Panc1 (cell line): ENCODE data around the gene ZNF836. TPM values are rescaled to one million over a fixed set of nuclear protein-coding genes. Genes with fewer than 3 reads are reported as not detected.

ENCODE experiments used
- ATAC-seq: fragments of 200-7000 bp; cut with Tn5 transposase; 2 replicates; pipeline ENCODE4 v1.9.1; 2020; ENCODE audit warnings: mild to moderate bottlenecking, moderate library complexity
- BruUV-seq: library from RNA; stranded (reverse); fragments of 400-500 nt; replicated peaks from 2 replicates; lab custom pipeline; 2021; lab: Mats Ljungman, UMichigan
- CTCF ChIA-PET: fragments of 300-600 bp; sonication (Branson Sonifier 250); formaldehyde crosslinking; loops from one replicate; lab custom pipeline; 2022; ENCODE audit warnings: antibody characterized with exemption; lab: Charles Lee
- POLR2A ChIA-PET: fragments of 300-600 bp; sonication (Branson Sonifier 250); formaldehyde crosslinking; loops from one replicate; lab custom pipeline; 2022; ENCODE audit warnings: antibody characterized with exemption; lab: Charles Lee
- DNase-seq: peaks from one replicate; pipeline ENCODE4 v3.0.0-alpha.2; 2010; ENCODE audit warnings: low read depth, low spot score
- H3K27ac ChIP-seq: 2 replicates; pipeline ENCODE4 v1.5.1; 2011; ENCODE audit warnings: mild to moderate bottlenecking, low read length, inconsistent platforms
- H3K27me3 ChIP-seq: fragments of 200-500 bp; sonication (Bioruptor generic); 2 replicates; pipeline ENCODE4 v1.6.0; 2014; ENCODE audit warnings: low read length, inconsistent platforms; ENCODE audit not compliant: control insufficient read depth, insufficient read depth
- H3K36me3 ChIP-seq: fragments of 200-500 bp; sonication (Bioruptor generic); 2 replicates; pipeline ENCODE4 v1.5.1; 2014; ENCODE audit warnings: inconsistent platforms, mild to moderate bottlenecking, low read length, moderate library complexity; ENCODE audit not compliant: control insufficient read depth, insufficient read depth
- H3K4me1 ChIP-seq: 2 replicates; pipeline ENCODE4 v1.5.1; 2011; ENCODE audit warnings: inconsistent platforms, mild to moderate bottlenecking, low read length, moderate library complexity; ENCODE audit not compliant: control insufficient read depth, insufficient read depth
- H3K4me3 ChIP-seq, 2 experiments: 2 replicates each; pipeline ENCODE4 v1.5.1; 2011 to 2012; ENCODE audit warnings: low read depth in 2 of 2, low read length in 2 of 2, mild to moderate bottlenecking in 2 of 2, inconsistent platforms in 1 of 2, moderate library complexity in 1 of 2
- H3K9me3 ChIP-seq: fragments of 200-500 bp; sonication (Bioruptor generic); 2 replicates; pipeline ENCODE4 v1.5.1; 2014; ENCODE audit warnings: low read depth, mild to moderate bottlenecking, inconsistent platforms, low read length, moderate library complexity; ENCODE audit not compliant: control insufficient read depth, insufficient read depth
- POLR2AphosphoS5 ChIP-seq: IDR thresholded peaks from 2 replicates; pipeline ENCODE4 v1.6.1; 2012; ENCODE audit warnings: mild to moderate bottlenecking, low read depth, low read length, moderate library complexity
- SIN3A ChIP-seq: IDR thresholded peaks from 2 replicates; pipeline ENCODE4 v1.6.1; 2012; ENCODE audit warnings: low read depth, mild to moderate bottlenecking, low read length, moderate library complexity, borderline replicate concordance; ENCODE audit not compliant: insufficient read depth
- TCF7L2 ChIP-seq: IDR thresholded peaks from 2 replicates; pipeline ENCODE4 v1.6.1; 2011; ENCODE audit warnings: mild to moderate bottlenecking, low read depth, low read length, inconsistent platforms
- in situ Hi-C: cut with HindIII; loops from 2 replicates; pipeline ENCODE4 v1.10.0; 2016; ENCODE audit warnings: low sequenced_read_pairs, low pct_unique_long_range_greater_than_20kb
- intact Hi-C: fragments of 100-400 bp; cut with micrococcal nuclease; formaldehyde crosslinking; loops from one replicate; pipeline ENCODE4 v1.10.0; 2022; ENCODE audit not compliant: unreplicated experiment
- total RNA-seq: library from RNA; stranded (reverse); gene quantifications from one replicate; pipeline ENCODE4 v1.2.1, GENCODE V29; 2021; ENCODE audit not compliant: unreplicated experiment
- TF ChIP-seq, protein P1 (sequence below), 2 experiments: IDR thresholded peaks; 2 replicates each; pipeline ENCODE4 v1.6.1; 2011 to 2012; ENCODE audit warnings: low read depth in 2 of 2, control low read depth in 1 of 2, low read length in 1 of 2, mild to moderate bottlenecking in 1 of 2, moderate library complexity in 1 of 2; ENCODE audit not compliant: insufficient read depth in 1 of 2
- TF ChIP-seq, protein P2 (sequence below): fragments of 450-650 bp; IDR thresholded peaks from 2 replicates; pipeline ENCODE4 v1.5.1; 2017; ENCODE audit warnings: mild to moderate bottlenecking

The ZNF836 gene
- total RNA-seq, 1 experiment from 2014 or later = 6.3 TPM

DNA sequence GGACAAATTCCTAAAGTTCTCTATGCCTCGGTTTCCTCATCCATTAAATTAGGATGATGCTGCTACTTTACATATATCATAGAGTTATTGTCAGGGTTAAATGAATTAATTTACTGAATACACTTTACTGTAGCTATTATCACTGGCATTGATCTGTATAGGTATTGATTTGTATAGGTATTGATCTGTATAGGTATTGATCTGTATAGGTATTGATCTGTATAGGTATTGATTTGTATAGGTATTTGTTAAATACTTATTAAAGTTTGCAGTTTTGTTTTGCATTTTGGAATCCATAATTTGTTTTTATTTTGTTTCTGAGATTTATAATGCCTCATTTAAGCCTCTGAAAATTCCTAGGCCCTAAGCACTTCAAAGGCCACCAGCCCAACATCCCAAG, 16.0 kb upstream of the ZNF836 start:
- H3K9me3 ChIP-seq = no peaks in the 10 kb centered on the region
- intact Hi-C loops (no loop called here), in situ Hi-C loops (no loop called here)
- ATAC-seq (no peak), DNase-seq (no peak)
- 0 out of 2 replicates have a peak, but pooled peaks cover 5% of the 10 kb centered on the region for H3K4me1 ChIP-seq
- H3K4me3 ChIP-seq = no peak overlapping the region
- no TSS peak for BruUV-seq
- TF ChIP-seq TCF7L2 (no peak), POLR2AphosphoS5 (no peak), SIN3A (no peak)
- TF ChIP-seq, protein P1, sequence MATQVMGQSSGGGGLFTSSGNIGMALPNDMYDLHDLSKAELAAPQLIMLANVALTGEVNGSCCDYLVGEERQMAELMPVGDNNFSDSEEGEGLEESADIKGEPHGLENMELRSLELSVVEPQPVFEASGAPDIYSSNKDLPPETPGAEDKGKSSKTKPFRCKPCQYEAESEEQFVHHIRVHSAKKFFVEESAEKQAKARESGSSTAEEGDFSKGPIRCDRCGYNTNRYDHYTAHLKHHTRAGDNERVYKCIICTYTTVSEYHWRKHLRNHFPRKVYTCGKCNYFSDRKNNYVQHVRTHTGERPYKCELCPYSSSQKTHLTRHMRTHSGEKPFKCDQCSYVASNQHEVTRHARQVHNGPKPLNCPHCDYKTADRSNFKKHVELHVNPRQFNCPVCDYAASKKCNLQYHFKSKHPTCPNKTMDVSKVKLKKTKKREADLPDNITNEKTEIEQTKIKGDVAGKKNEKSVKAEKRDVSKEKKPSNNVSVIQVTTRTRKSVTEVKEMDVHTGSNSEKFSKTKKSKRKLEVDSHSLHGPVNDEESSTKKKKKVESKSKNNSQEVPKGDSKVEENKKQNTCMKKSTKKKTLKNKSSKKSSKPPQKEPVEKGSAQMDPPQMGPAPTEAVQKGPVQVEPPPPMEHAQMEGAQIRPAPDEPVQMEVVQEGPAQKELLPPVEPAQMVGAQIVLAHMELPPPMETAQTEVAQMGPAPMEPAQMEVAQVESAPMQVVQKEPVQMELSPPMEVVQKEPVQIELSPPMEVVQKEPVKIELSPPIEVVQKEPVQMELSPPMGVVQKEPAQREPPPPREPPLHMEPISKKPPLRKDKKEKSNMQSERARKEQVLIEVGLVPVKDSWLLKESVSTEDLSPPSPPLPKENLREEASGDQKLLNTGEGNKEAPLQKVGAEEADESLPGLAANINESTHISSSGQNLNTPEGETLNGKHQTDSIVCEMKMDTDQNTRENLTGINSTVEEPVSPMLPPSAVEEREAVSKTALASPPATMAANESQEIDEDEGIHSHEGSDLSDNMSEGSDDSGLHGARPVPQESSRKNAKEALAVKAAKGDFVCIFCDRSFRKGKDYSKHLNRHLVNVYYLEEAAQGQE (IDR thresholded peaks at IDR 0.05; ENCODE audit: insufficient read depth in 1 of 2, low read depth in 2 of 2, low read length in 1 of 2) = no peak
- TF ChIP-seq, protein P2, sequence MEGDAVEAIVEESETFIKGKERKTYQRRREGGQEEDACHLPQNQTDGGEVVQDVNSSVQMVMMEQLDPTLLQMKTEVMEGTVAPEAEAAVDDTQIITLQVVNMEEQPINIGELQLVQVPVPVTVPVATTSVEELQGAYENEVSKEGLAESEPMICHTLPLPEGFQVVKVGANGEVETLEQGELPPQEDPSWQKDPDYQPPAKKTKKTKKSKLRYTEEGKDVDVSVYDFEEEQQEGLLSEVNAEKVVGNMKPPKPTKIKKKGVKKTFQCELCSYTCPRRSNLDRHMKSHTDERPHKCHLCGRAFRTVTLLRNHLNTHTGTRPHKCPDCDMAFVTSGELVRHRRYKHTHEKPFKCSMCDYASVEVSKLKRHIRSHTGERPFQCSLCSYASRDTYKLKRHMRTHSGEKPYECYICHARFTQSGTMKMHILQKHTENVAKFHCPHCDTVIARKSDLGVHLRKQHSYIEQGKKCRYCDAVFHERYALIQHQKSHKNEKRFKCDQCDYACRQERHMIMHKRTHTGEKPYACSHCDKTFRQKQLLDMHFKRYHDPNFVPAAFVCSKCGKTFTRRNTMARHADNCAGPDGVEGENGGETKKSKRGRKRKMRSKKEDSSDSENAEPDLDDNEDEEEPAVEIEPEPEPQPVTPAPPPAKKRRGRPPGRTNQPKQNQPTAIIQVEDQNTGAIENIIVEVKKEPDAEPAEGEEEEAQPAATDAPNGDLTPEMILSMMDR = no peak
- ChIA-PET POLR2A (no interaction called here), CTCF (no interaction called here)
- no peaks in the 10 kb centered on the region; the same call in 1 of the 2 replicates for H3K36me3 ChIP-seq
- H3K27me3 ChIP-seq = no peaks in the 10 kb centered on the region
- H3K27ac ChIP-seq = no peak overlapping the region

DNA sequence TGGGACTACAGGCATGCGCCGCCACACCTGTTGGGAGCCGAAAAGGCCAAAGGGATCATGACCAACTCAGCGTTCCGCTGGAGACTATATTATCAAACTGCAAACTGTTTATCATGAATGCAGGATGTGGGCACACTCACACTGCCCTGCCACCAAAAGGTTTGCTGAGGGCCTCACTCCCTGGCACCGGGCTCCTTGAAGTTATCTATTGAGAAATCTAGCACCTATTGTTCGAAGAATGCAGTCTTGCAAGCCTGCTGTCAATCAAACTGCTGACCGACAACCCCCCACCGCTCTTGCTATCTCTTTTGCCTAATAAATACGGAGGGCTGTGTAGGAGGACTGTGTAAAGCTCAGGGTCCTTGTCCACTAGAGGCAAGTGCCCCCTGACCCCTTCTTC, 5.2 kb upstream of the ZNF836 start:
- in situ Hi-C loops = no loop called here
- ChIA-PET CTCF (no interaction called here), POLR2A (interaction anchor here (0.6 kb wide), 1 partner anchor 278 kb away, joined by 12 read pairs; no protein-coding TSS in a partner anchor)
- ATAC-seq (no peak), DNase-seq (no peak)
- H3K9me3 ChIP-seq = no peaks in the 10 kb centered on the region
- no TSS peak for BruUV-seq
- H3K36me3 ChIP-seq = no peaks in the 10 kb centered on the region
- no peaks in the 10 kb centered on the region for H3K27me3 ChIP-seq
- H3K4me1 ChIP-seq = no peaks in the 10 kb centered on the region
- H3K4me3 ChIP-seq = no peak overlapping the region
- intact Hi-C loops = no loop called here
- no peak overlapping the region for H3K27ac ChIP-seq
- TF ChIP-seq, protein P1 (IDR thresholded peaks at IDR 0.05; ENCODE audit: insufficient read depth in 1 of 2, low read depth in 2 of 2, low read length in 1 of 2) = no peak
- TF ChIP-seq SIN3A (no peak), POLR2AphosphoS5 (no peak), TCF7L2 (no peak)
- TF ChIP-seq, protein P2 = no peak
